Tongue (tissue), 2 donors: Measurements from ENCODE around the gene CFAP299. TPM values are rescaled to one million over a fixed set of nuclear protein-coding genes. Genes with fewer than 3 reads are reported as not detected.

Experiments used
- DNase-seq: peaks from one replicate; pipeline ENCODE4 v3.0.0-alpha.2; 2015
- total RNA-seq: library from RNA; depleted of rRNA; stranded (reverse); fragments of >200 nt; gene quantifications from one replicate; pipeline ENCODE4 v1.2.3, GENCODE V29; 2014

Gene CFAP299
- total RNA-seq, 1 donor from 2014 or later, result not detected

GRCh38 chr4:80840396-80840795 lies 504.9 kb downstream of the CFAP299 start:
- no peak for DNase-seq

- no peak for DNase-seq
Measured at GRCh38 chr4:80841587-80842281, 506.2 kb downstream of the CFAP299 start.

- DNase-seq, result no peak
Measured at GRCh38 chr4:80846210-80846609, 510.7 kb downstream of the CFAP299 start.

GRCh38 chr4:80852061-80852460 lies 516.5 kb downstream of the CFAP299 start:
- DNase-seq, result no peak

GRCh38 chr4:80873571-80873970 lies 538.0 kb downstream of the CFAP299 start:
- DNase-seq, result no peak

GRCh38 chr4:80874979-80875378 lies 539.4 kb downstream of the CFAP299 start:
- no peak for DNase-seq

- no peak for DNase-seq
Measured at GRCh38 chr4:80875642-80876041, 540.1 kb downstream of the CFAP299 start.

- no peak for DNase-seq
Measured at GRCh38 chr4:80876810-80877209, 541.3 kb downstream of the CFAP299 start.

GRCh38 chr4:80878218-80878617 lies 542.7 kb downstream of the CFAP299 start:
- no peak for DNase-seq

GRCh38 chr4:80897537-80898303 lies 562.2 kb downstream of the CFAP299 start:
- DNase-seq, result no peak

- DNase-seq, result no peak
Measured at GRCh38 chr4:80900908-80901307, 565.4 kb downstream of the CFAP299 start.

GRCh38 chr4:80903020-80903419 lies 567.5 kb downstream of the CFAP299 start:
- DNase-seq, result no peak

- DNase-seq, result no peak
Measured at GRCh38 chr4:80909938-80910337, 574.4 kb downstream of the CFAP299 start.

- DNase-seq, result no peak
Measured at GRCh38 chr4:80911458-80911857, 575.9 kb downstream of the CFAP299 start.

- DNase-seq, result no peak
Measured at GRCh38 chr4:80912350-80912749, 576.8 kb downstream of the CFAP299 start.

GRCh38 chr4:80913381-80913780 lies 577.9 kb downstream of the CFAP299 start:
- no peak for DNase-seq

- no peak for DNase-seq
Measured at GRCh38 chr4:80916770-80917169, 581.2 kb downstream of the CFAP299 start.

GRCh38 chr4:80918004-80918403 lies 582.5 kb downstream of the CFAP299 start:
- no peak for DNase-seq

- DNase-seq, result no peak
Measured at GRCh38 chr4:80921441-80921840, 585.9 kb downstream of the CFAP299 start.

GRCh38 chr4:80922941-80923340 lies 587.4 kb downstream of the CFAP299 start:
- no peak for DNase-seq

- DNase-seq, result no peak
Measured at GRCh38 chr4:80925293-80925692, 589.8 kb downstream of the CFAP299 start.

- no peak for DNase-seq
Measured at GRCh38 chr4:80926446-80926845, 590.9 kb downstream of the CFAP299 start.

GRCh38 chr4:80926891-80927290 lies 591.4 kb downstream of the CFAP299 start:
- DNase-seq, result no peak

GRCh38 chr4:80927420-80927819 lies 591.9 kb downstream of the CFAP299 start:
- DNase-seq, result peak; percentile 8
